Stimulated activated CD8-positive, alpha-beta memory T cell treated with anti-CD3 and anti-CD28 coated beads, Interleukin-4, amount 100 ng/mL, for 24 hours (primary cell): ENCODE data around the gene RUNX2.

Experiments used
- DNase-seq: peaks from one replicate; pipeline ENCODE4 v3.0.0-alpha.2; 2020; ENCODE audit warnings: low read depth

RUNX2 gene

GRCh38 chr6:45415788-45416518 is 87.8 kb downstream of the RUNX2 start:
- no peak for DNase-seq

DNA sequence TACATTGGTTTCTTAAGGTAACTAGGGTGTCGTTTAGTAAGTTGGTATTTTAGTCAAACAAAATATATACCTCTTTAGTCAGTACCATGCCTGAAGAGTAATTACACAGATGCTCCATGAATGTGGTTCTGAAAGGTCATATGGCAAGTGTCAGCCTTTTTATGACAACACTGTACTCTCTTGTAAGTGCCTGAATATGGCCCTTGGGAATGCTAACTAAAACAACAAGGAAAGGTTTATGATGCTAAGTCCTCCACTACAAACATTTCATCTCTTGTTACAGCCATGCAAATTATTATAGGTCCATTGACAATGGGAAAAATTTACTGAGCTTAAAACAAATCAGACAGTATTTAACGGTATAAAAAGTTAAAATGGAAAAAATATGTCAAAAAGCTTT is 88.6 kb downstream of the RUNX2 start:
- DNase-seq, result no peak

- DNase-seq, result no peak
Observed at GRCh38 chr6:45417436-45417835, 89.3 kb downstream of the RUNX2 start.

- DNase-seq, result peak; percentile 52
Observed at GRCh38 chr6:45419571-45420082, 91.5 kb downstream of the RUNX2 start.

DNA sequence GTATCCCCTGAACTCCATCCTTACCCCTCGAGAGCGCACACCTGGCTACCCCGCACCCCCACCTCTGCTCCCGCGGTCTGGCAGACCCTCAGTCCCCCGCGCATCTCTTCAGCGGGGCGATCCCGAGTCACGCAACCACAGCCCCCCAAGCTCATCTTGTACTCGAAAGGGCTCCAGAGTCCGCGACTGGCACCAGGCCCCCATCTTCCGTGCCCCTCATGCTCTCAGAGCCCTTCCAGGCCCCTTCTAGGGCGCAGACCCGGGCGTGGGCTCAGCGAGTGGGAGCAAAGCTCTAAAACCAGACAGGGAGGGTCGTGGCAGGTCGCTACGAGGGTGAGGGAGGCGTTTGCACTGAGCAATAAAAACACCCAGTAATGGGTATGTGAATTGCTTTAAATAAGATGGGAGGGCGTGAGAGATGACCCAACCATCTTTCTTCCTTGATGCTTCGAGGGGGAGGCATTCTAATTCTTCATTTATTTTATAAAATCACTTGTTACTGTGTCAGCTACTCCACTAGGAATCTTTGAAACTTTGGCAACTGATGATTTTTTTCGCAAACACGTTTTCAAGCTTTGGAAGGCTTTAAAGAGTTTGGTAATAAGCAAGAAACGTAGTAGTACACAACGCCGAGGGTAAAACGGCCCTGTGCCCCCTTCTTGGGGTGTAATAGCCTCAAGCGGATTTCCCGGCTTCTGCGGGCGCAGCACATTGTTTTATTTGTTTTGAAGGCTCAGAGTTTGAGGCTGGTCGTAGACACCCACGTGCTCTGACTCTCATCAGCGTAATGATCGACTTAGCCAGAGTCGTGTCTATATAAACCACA is 92.2 kb downstream of the RUNX2 start:
- DNase-seq, result peak; percentile 41

DNA sequence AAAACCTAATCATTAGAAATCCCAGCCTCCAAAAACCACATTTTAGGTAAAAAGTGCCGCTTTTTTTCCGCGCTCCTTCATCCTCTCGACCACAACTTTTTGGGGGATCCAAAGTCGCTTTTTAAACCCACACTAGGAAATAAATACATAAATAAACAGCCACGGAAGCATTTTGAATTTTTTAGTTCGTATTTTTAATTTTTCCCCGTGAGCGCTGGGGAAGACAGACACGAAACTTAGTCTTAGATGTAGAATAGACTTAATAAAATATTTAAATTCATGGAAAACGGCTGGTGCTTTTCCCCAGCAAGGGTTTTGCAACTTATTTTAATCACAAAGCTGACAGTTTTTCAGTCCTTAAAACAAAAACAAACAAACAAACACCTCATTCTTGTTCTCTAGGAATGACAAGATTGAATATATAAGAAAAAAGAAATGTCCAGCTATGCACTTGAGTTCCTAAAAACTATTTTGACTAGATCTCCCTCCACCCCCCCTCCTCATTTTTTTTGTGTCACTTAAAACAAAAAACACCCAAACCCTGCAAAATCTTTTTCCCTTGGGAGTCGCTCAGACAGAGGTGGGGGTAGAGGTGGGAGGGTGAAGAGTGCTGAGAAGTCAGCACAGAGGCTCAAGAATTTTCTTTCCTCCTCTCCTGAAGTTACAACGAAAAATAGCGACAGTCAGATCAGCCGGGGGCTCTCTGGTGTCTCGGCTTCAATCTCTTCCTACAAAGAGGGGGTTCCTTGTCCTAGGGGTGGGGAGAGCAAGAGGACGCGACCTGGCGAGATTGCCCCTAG is 93.0 kb downstream of the RUNX2 start:
- DNase-seq, result no peak

DNA sequence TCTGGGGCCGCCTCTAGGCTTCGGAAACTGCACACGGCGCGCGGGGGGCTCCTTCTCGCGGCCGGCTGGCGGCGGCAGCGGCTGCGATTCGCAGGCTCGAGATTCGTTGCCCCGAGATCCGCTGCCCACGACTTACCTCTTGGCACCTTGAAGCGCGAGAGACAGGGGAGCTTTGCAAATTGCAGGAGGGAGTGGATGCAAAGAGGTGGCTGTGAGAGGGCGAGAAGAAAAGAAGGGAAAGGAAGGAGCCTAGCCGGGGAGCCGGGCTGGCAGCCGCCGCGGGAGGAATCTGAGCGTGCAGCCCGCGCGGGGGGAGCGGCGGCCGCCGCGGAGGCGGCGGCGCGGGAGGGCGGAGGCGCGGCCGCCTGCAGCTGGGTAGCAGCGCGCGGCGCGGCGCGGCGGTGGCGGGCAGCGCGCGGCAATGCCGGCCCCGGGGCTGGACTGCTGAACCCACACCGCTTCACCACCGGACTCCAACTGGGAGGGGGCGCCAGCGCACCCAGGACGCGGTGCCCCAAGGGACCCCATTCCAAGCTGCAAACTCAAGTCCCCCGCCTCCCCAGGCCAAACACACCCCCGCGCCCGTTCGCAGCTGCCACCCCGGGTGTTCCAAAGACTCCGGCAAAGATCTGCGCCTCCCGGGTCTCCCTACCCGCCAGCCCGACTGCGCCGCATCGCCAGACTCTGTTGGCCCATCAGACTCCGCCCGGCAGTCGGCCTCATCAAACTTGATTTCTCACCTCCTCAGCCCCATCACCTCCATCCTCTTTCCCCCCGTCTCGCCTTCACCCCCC is 93.8 kb downstream of the RUNX2 start:
- peak; percentile 49 for DNase-seq

DNA sequence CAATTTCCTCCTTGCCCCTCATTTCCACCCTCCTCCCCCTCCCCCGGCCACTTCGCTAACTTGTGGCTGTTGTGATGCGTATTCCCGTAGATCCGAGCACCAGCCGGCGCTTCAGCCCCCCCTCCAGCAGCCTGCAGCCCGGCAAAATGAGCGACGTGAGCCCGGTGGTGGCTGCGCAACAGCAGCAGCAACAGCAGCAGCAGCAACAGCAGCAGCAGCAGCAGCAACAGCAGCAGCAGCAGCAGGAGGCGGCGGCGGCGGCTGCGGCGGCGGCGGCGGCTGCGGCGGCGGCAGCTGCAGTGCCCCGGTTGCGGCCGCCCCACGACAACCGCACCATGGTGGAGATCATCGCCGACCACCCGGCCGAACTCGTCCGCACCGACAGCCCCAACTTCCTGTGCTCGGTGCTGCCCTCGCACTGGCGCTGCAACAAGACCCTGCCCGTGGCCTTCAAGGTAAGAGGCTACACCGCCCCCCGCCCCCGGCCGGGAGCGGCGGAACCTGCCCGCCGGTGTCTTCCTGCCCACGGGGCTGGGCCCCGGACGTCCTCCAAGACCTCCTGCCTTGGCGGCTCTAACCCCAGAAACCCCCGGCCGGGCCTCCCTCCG is 94.5 kb downstream of the RUNX2 start:
- DNase-seq, result peak; percentile 38

- DNase-seq, result no peak
Observed at GRCh38 chr6:45423111-45423823, 95.1 kb downstream of the RUNX2 start.

GRCh38 chr6:45423824-45424450 is 95.8 kb downstream of the RUNX2 start:
- DNase-seq, result no peak

GRCh38 chr6:45424451-45424861 is 96.3 kb downstream of the RUNX2 start:
- DNase-seq, result peak; percentile 28

DNA sequence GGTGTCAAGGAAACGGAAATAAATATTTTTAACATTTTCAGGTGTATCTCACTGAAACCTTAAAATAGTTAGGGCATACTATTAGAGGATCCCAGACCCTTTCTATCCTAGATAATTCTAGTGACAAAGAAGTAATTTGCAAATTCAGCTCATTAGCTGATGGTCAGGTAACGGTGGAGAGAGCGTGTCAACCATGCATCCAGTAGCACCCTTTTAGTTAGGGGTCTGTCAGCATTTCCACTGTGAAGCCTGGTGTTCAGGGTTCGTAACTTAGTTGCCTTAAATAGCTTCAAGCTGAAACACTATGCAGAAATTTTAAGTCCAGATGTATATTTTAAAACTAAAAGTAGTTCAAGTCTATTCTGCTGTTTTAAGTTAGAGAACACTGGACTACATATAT is 98.1 kb downstream of the RUNX2 start:
- no peak for DNase-seq

DNA sequence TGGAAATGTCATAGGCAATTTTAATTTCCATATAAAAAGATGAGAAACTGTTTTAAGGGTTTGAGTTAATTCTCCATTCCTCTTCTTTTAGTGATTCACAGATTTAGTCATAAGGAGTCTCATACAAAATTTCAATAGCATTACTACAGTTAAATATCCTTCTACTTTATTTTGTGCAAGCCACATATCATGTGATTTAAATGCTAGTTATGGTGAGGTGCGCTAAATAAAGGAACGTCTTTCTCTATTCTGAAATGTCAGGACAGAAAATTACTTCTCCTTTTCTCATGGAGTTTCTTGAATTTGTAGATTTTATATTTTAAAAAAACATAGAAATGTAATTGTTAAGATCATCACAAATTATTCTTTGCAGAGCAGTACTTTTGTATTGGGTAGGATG is 99.6 kb downstream of the RUNX2 start:
- no peak for DNase-seq

- no peak for DNase-seq
Observed at GRCh38 chr6:45428727-45429126, 100.6 kb downstream of the RUNX2 start.

DNA sequence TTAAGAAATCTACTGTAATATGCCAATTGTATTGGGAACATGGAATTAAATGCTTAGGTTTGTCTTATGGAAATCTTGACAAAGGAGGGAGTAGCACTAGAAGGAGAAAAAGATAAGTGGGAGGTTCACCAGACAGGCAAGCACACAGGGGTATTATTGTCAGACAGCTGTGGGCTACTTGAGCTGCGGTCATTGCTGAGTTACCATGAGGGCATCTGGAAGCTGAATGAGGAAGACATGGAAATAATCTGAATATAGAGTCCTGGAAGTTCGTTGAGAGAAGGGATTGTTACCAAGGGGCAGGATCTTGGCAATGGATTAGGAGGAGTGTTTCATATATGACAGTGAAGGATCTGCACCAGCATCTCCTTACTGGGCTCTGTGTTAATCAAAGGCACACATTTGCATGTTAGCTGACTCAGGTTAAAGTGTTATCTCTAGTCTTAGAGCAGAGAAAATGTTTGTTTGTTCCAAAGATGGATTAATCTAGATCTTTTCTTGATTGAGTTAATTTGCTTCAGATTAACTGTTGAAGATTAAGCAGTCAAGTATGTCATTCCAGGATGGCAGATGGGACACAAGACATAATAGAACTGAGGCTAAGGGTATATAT is 102.6 kb downstream of the RUNX2 start:
- no peak for DNase-seq

- no peak for DNase-seq
Observed at GRCh38 chr6:45431317-45432065, 103.4 kb downstream of the RUNX2 start.

DNA sequence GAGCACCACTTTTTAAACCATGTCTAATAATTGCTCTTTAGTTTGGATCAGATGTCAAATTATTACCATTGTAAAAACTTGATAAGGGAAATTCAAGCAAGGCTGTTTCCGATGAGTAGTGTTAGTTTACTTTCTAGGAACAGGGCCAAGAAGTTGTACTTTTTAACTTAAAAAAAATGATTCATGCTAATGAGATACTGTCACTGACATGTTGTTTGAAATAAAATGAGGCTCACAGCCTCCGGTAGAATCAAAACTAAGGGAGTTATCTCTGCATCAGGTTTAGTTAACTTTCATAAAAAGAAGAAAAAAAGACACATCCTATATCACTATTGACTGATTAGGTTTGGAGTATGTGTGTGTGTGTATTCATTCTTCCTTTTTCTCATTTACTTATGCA is 104.8 kb downstream of the RUNX2 start:
- no peak for DNase-seq

DNA sequence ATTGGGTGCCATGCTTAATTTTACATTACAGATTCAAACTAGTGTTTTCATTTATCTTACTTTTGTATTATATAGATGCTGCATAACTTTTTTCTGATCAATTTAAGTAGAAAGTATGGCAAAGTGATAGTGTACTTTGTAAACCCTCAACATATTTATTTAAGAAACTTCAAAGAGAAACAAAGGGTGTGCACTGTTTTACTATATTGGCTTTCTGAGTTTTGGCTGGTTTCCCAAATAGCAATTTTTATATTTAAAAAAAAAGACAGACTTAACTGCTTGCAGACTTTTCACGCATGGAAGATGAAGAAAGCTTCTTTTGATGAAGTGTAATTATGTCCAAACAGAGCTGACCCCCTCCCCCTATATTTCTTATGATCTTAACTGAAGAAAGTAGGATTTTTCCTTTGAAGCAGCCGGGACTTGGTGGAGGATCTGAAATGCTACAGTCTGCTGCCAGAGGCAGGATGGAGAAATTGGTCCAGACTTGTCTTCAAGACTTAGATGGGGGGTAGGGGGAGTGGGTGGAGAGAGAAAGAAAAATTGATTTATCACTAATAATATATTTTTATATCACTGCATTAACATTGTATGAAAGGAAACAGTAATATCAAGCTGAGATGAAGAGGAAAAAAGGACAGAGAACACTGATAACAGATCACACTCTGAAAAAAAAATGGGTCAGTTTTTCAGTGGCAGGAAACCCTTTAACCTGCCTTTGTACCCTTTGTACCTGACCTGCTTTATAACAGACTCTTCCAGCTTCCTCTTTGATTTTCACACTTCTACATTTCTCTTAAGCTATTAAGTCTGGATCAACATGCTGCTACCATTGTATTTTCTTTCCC is 105.6 kb downstream of the RUNX2 start:
- no peak for DNase-seq
